SK-N-SH treated with all-trans-retinoic acid at 6 μM for 48 hours (cell line): ENCODE data around the gene KIAA1755.
A peak's percentile ranks its signal among the peaks of the same experiment; 100 is the strongest.

Experiments
- ATAC-seq: fragments of 200-7000 bp; cut with Tn5 transposase; 3 replicates; pipeline ENCODE4 v1.9.1; 2020; ENCODE audit warnings: mild to moderate bottlenecking, moderate library complexity
- ARNTL ChIP-seq: fragments of 450-650 bp; formaldehyde crosslinking; IDR thresholded peaks from 2 replicates; pipeline ENCODE4 v1.5.0; 2020; ENCODE audit warnings: low read depth, mild to moderate bottlenecking, moderate library complexity, borderline replicate concordance
- BACH2 ChIP-seq: fragments of 250-450 bp; sonication (Bioruptor Pico); IDR thresholded peaks from 2 replicates; pipeline ENCODE4 v1.9.0; 2021; ENCODE audit warnings: mild to moderate bottlenecking, borderline replicate concordance
- CREB5 ChIP-seq: fragments of 250-450 bp; sonication (Bioruptor Pico); IDR thresholded peaks from 2 replicates; pipeline ENCODE4 v1.5.1; 2020; ENCODE audit warnings: low read depth, mild to moderate bottlenecking, moderate library complexity
- CSDC2 ChIP-seq: fragments of 250-450 bp; sonication (Bioruptor Pico); IDR thresholded peaks from 2 replicates; pipeline ENCODE4 v1.5.0; 2020; ENCODE audit warnings: mild to moderate bottlenecking, moderate library complexity
- CSRNP3 ChIP-seq: fragments of 250-450 bp; sonication (Bioruptor Pico); IDR thresholded peaks from 2 replicates; pipeline ENCODE4 v1.5.1; 2021; ENCODE audit warnings: mild to moderate bottlenecking, moderate library complexity
- ESRRG ChIP-seq: fragments of 250-450 bp; sonication (Bioruptor Pico); IDR thresholded peaks from 2 replicates; pipeline ENCODE4 v1.6.1; 2021; ENCODE audit warnings: mild to moderate bottlenecking
- GLIS3 ChIP-seq: fragments of 250-450 bp; sonication (Bioruptor Pico); IDR thresholded peaks from 2 replicates; pipeline ENCODE4 v1.5.0; 2020; ENCODE audit warnings: mild to moderate bottlenecking, moderate library complexity
- ISL1 ChIP-seq: fragments of 250-450 bp; sonication (Bioruptor Pico); IDR thresholded peaks from 2 replicates; pipeline ENCODE4 v2.1.2; 2022; ENCODE audit warnings: mild to moderate bottlenecking, moderate library complexity
- OSR1 ChIP-seq: fragments of 250-450 bp; sonication (Bioruptor Pico); IDR thresholded peaks from 2 replicates; pipeline ENCODE4 v1.8.0; 2022; ENCODE audit warnings: moderate library complexity, mild to moderate bottlenecking, inconsistent platforms
- PATZ1 ChIP-seq: fragments of 250-450 bp; sonication (Bioruptor Pico); IDR thresholded peaks from 2 replicates; pipeline ENCODE4 v1.8.0; 2020; ENCODE audit warnings: mild to moderate bottlenecking, moderate library complexity, borderline replicate concordance
- POU6F1 ChIP-seq: fragments of 250-450 bp; sonication (Bioruptor Pico); IDR thresholded peaks from 2 replicates; pipeline ENCODE4 v1.8.0; 2021; ENCODE audit warnings: low read depth, mild to moderate bottlenecking, moderate library complexity, borderline replicate concordance
- PPARA ChIP-seq: fragments of 250-450 bp; sonication (Bioruptor Pico); IDR thresholded peaks from 2 replicates; pipeline ENCODE4 v1.5.0; 2020; ENCODE audit warnings: mild to moderate bottlenecking, borderline replicate concordance
- RARB ChIP-seq: fragments of 250-450 bp; sonication (Bioruptor Pico); IDR thresholded peaks from 2 replicates; pipeline ENCODE4 v1.8.0; 2021; ENCODE audit warnings: mild to moderate bottlenecking, moderate library complexity
- SNAI2 ChIP-seq: fragments of 250-450 bp; sonication (Bioruptor Pico); IDR thresholded peaks from 2 replicates; pipeline ENCODE4 v1.5.0; 2020; ENCODE audit warnings: mild to moderate bottlenecking, moderate library complexity
- TCF4 ChIP-seq: fragments of 250-450 bp; sonication (Bioruptor Pico); IDR thresholded peaks from 2 replicates; pipeline ENCODE4 v1.8.0; 2021; ENCODE audit warnings: mild to moderate bottlenecking, moderate library complexity, borderline replicate concordance
- TOX ChIP-seq: fragments of 250-450 bp; sonication (Bioruptor Pico); IDR thresholded peaks from 2 replicates; pipeline ENCODE4 v1.8.0; 2021; ENCODE audit warnings: mild to moderate bottlenecking, moderate library complexity, borderline replicate concordance
- TSHZ2 ChIP-seq: fragments of 250-450 bp; sonication (Bioruptor Pico); IDR thresholded peaks from 2 replicates; pipeline ENCODE4 v1.5.0; 2020; ENCODE audit warnings: mild to moderate bottlenecking, moderate library complexity
- ZC3H10 ChIP-seq: fragments of 250-450 bp; sonication (Bioruptor Pico); IDR thresholded peaks from 2 replicates; pipeline ENCODE4 v1.5.1; 2021; ENCODE audit warnings: mild to moderate bottlenecking, moderate library complexity
- ZFP3 ChIP-seq: fragments of 250-450 bp; sonication (Bioruptor Pico); IDR thresholded peaks from 2 replicates; pipeline ENCODE4 v1.5.0; 2020; ENCODE audit warnings: mild to moderate bottlenecking, moderate library complexity
- ZFP30 ChIP-seq: fragments of 450-650 bp; formaldehyde crosslinking; IDR thresholded peaks from 2 replicates; pipeline ENCODE4 v1.5.0; 2022; ENCODE audit warnings: mild to moderate bottlenecking, moderate library complexity
- ZNF565 ChIP-seq: fragments of 450-650 bp; formaldehyde crosslinking; conservative IDR thresholded peaks from 2 replicates; pipeline ENCODE4 v1.5.0; 2020; ENCODE audit warnings: low read depth, mild to moderate bottlenecking, moderate library complexity
- ZNF8 ChIP-seq: fragments of 450-650 bp; formaldehyde crosslinking; IDR thresholded peaks from 2 replicates; pipeline ENCODE4 v1.5.0; 2020; ENCODE audit warnings: mild to moderate bottlenecking, moderate library complexity

Gene KIAA1755

GRCh38 chr20:38216746-38217595, 43.6 kb downstream of the KIAA1755 start:
- peak; percentile 4 for ATAC-seq
- TF ChIP-seq TOX: no peak
- TF ChIP-seq CREB5 (CRISPR knock-in tag): no peak
- TF ChIP-seq PPARA (CRISPR knock-in tag): no peak
- TF ChIP-seq BACH2 (CRISPR knock-in tag): no peak
- TF ChIP-seq POU6F1 (CRISPR knock-in tag): no peak
- TF ChIP-seq ZFP30 (CRISPR knock-in tag): no peak

- TF ChIP-seq SNAI2 (CRISPR knock-in tag): no peak
- TF ChIP-seq PPARA (CRISPR knock-in tag): no peak
- TF ChIP-seq ZNF565 (CRISPR knock-in tag): no peak
- TF ChIP-seq CSDC2: no peak
- TF ChIP-seq RARB (CRISPR knock-in tag): no peak
- no peak for TF ChIP-seq ZNF8 (CRISPR knock-in tag)
- TF ChIP-seq OSR1 (CRISPR knock-in tag): no peak
- no peak for TF ChIP-seq CREB5 (CRISPR knock-in tag)
- no peak for TF ChIP-seq GLIS3
- no peak for TF ChIP-seq PATZ1
- TF ChIP-seq TCF4 (CRISPR knock-in tag): no peak
- TF ChIP-seq TSHZ2 (CRISPR knock-in tag): no peak
- TF ChIP-seq ISL1: no peak
- no peak for TF ChIP-seq ARNTL (CRISPR knock-in tag)
- no peak for TF ChIP-seq CSRNP3 (CRISPR knock-in tag)
- TF ChIP-seq ZC3H10 (CRISPR knock-in tag): no peak
- TF ChIP-seq BACH2 (CRISPR knock-in tag): no peak
- no peak for TF ChIP-seq ESRRG
- no peak for TF ChIP-seq ZFP3
- no peak for ATAC-seq
Observed at GRCh38 chr20:38216201-38216600, 44.3 kb downstream of the KIAA1755 start.
